ENCODE data around the gene NFYC.
A peak's percentile ranks its signal among the peaks of the same experiment; 100 is the strongest.
"Not testable (repeated sequence)": the region's sequence is repeated elsewhere in the genome, so short reads cannot be mapped to it uniquely, and the experiment has no call there.

The NFYC gene

DNA sequence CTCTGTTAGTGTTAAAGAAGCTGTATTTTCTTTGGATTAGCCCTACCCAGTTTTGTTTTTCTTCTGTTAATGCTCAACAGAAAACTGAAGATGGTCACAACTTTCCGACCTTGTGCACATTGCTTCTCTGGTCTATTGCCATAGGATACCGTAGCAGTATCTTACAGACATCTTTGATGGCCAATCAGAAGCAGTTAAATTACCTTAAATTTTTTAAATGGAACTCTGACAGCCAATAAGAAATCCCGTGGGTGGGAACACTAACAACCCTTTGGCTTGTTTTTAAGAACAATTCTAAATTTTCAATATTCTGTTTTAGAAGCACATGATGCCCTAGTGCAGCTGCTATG, 17.2 kb downstream of the NFYC start:
- no peak for DNase-seq

DNA sequence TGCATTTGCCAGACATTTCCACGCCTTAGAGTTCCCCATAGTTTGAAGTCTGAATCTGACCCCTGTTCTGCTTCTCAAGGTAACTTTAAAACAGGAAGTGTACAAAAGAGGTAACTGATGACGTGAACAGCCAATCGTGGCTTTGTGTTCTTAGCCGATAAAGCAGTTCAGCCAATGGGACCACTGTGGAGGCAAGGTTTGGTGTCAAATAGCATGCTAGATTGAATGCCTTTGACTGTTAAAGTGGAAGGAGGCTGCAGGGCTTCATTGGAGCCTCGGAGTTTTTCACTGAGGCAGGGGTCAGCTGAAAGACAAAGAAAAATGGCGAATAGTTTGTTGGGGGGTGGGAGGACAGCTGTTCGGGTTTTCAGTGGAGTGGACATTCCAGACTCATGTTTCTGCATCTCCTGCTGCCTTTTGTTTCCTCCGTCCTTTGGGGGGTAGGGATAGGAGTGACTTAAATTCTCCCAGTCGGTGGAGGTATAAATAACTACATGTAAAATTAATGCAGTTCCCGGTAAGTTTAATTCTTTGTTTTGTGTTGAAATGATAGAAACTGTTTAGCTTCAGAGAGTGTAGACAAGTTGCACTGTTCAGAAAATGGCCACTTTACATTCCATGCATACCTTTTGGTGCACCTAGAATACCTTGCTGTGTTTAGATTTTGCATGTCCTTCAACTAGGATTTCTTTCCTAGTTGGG, 17.7 kb downstream of the NFYC start:
- DNase-seq: peak; percentile 74

DNA sequence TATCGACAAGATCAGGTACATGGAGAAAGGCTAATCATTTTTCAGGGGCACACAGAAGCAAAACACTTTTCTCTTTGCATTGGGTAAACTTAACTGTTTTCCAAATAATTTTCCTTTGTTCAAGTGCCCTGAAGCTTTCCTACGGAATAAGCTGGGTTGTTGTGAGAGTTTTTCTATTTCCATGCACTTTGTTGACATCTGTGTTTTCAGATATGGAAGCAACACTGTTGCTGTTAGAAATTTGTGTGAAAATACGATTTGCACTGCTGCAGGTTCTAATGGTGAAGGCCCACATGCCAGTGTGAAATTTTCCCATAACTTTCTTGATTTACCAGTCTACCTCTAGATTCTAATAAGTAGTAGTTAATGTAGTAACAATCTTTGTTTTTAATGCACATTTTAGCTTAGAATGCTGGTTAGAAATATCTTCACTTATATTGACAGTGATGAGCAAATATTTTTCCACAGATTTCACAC, 18.3 kb downstream of the NFYC start:
- no peak for DNase-seq

DNA sequence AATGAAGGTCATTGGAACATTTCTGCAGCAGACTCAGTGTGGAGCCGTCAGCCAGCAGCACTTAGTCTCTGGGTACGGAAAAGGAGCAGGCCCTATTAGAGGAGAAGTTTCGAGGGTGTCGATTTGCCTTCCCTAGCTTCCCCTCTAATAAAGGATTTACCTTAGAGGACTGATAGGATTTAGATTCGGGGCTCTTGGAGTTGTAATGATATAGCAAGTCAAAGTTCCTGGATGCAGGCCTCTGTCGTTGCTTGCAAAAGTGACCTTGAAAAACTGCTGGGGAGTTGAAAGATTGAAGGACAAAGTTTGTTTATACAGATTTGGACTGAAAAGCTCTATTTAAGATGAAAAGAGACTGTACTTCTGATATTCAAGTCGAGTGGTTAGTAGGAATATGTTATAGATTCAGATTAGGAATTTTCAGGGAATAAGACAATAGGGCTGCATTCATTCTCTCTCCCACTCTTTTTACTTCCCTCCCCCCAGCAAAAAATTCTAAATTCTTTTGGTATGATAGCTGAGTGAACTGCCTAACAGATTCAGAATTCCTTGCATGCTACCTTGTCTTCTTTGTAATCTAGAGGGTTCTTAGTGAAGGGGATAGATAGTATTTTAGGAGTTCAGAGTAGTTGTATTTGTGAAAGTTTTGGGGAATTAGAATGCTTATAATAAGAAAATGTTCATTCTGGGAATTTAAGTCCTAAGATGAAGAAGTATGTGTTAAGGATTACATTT, 19.2 kb downstream of the NFYC start:
- no peak for DNase-seq

DNA sequence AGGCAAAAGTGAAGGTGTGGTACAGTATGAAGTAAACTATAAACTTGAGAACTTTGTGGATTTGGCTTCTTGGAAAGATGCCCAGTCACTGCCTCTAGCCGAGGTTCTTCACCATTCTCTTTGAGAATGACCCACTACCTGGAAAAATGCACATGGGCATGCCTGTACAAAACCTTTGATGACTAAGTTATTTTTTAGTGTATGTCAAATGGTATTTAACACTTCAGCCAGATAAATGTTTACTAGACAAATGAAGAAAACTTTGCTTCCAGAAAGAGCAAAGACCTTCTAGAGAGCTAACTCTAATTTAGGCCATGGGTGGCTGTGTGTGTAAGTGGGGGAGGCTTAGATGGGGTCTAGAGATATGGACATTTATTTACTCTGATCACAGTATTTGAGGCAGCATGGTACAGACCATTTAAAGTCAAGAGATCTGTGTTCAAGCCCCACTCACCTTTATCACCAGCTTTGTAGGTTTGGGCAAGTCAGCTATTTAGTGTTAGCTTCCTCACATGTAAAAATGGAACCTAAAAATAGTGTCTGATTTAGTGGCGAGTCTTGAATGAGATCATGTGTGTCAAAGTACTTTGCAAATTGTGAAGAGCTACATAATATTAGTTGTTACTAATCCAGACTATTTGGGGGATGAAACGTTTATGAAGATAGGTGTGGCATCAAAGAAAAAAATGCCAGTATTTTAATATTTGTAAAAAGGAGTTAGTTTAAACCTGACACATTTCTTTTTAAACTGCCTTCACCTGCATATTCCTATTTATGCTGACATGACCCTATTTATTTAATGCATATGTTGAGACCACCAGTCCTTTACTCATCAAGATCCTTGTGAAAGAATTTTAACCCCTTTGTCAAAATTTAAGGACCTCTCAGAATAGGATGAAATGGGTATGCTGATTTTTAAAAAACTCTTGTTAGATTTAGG, 20.2 kb downstream of the NFYC start:
- no peak for DNase-seq

DNA sequence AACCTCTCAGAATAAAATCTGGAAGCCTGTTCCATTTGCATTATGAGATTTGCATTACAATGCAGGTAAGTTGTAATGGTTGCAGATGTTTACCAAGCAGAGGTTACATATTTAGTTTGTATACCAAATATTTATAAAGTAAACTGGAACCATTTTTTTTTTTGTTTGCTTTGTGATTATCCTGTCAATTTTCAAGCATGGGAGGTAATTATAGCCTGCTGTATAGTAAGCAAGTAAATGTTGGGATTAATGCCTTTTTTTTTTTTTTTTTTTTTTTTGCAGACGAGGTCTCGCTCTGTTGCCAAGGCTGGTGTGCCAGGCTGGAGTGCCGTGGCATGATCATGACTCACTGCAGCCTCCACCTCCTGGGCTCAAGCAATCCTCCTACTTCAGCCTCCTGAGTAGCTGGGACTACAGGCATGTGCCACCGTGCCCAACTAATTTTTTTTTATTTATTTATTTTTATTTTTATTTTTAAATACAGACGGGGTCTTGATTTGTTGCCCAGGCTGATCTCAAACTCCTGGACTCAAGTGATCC, 21.0 kb downstream of the NFYC start:
- DNase-seq: no peak

DNA sequence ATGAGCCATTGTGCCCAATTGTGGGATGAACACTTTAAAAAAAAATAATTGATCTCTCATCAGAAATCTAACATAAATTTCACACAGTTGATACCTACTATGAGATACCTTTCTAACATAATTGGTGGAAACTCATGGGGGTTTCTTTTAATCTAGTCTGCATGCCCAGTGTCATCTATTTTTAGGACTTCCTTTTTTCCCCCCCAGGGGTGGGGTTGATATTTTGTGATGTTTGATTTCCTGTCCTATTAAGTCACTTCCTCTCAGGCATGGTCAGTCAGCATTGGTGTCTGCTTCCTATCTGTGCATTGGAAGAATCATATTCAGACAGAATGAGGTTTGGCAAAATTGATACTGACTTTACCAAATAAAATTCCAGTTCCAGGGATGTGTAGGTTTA, 21.5 kb downstream of the NFYC start:
- DNase-seq: no peak

DNA sequence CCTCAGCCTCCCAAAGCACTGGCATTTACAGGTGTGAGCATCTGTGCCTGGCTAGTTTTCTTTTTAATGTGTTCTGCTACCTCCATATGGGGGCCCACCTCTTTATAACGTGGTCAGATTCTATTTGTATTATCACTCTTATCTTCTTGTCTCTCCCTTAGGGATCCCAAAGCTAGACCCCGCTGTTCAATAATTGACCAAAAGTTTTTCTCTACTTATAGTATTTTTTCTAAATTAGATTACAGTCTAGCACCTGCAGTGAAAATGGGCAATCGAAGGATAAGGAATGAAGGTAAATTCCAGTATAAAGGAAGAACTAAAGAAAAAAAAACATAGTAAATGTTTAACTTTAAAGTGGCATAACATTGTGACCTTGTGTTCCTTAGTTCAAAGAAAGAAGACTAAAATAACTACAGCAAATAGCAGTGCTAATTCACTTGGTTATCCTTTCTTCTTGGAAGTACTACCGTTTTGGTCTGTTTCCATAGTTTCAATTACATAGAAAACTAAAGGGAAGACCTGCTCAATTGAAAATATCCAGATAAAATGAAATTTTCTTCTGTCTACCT, 24.1 kb downstream of the NFYC start:
- DNase-seq: no peak

DNA sequence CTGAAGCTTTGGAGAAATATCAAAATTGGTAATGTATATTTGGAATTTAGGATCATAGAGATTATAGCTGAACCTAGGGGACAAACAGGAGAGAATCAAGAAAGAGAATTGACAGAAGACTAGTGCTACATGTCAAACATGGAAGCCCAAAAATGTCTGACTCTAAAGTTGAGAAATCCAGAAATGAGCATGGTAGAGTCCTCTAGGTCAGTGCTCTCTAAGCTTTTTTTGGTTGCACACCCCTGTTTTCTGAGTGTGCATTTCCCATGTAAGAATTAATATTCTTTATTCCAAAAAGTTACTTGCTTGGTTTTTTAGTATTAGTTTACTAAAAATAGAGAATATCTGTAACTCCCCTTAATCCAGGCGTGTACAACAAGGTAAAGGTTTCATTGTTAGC, 25.6 kb downstream of the NFYC start:
- no peak for DNase-seq

DNA sequence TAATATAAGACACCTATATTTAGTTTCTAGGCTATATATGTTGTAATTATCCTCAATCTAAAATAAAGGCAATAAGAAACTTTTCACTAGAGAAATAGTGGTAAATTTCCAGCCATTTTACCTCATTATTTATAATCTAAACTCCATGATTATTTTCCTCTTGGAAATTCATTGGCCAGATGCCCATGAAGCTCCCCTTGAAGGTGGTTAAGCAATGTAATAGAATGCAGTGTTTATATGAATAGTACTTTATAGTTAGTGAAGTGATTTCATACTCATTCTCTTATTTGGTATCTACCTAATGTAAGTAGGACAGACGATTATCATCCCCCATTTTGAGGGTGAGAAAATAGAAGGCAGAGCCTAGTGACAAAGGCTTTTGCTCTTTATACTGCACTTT, 26.5 kb downstream of the NFYC start:
- no peak for DNase-seq

DNA sequence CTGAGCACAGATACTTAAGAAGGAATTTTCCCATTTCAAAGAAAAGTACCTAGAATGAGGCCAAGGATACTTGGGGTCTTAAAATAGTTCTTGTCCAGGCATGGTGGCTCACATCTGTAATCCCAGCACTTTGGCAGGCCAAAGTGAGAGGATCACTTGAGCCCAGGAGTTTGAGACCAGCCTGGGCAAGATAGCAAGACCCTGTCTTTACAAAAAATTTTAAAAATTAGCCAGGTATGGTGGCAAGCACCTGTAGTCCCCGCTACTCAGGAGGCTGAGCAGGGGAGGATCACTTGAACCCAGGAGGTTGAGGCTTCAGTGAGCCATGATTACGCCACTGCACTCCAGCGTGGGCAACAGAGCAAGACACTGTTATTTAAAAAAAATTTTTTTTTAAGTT, 29.0 kb downstream of the NFYC start:
- no peak for DNase-seq

DNA sequence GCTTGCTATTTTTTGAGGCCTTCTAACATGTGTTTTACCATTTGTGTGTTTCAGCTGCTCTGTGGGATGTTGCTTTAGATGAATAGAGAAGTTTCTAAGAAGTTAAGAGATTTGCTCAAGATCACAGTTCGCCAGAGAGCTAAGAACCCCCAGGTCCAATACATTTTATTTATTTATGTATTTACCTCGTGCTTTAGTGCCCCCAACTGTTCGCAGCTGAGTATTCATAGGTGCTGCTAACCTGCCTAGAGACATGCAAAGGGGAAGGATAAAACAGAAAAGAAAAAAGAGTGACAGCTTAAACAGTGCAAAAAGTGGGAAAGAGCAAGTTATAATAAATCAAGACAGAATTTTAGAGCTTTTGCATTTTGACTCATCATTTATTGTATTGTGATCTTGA, 31.1 kb downstream of the NFYC start:
- no peak for DNase-seq

DNA sequence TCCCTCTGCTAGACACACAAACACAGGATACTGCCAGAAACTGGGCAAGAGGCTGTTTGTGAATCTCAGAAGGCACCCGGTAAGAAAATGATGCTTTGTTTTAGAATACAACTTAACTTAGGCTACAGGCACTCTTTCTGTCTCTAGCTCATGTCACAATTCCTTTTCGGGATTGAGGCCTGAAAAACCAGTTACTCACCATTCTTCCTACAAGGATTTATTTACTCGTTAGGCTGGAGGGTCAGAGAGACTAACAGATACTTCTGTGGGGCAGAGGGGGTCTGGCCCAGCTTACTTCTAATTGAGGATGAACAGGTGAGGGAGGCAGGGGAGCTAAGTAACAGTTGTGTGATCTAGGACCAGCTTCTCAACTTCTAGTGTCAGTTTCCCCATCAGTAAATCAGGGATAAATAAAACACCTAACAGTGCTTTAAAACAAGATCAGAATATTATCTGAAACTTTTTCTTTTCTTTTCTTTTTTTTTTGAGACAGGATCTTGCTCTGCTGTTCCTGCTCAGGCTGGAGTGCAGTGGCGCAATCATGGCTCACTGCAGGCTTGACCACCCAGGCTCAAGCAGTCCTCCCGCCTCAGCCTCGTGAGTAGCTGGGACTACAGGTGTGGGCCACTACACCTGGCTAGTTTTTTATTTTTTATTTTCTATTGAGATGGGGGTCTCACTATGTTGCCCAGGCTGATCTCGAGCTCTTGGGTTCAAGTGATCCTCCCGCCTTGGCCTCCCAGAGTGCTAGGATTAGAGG, 31.9 kb downstream of the NFYC start:
- DNase-seq: no peak

DNA sequence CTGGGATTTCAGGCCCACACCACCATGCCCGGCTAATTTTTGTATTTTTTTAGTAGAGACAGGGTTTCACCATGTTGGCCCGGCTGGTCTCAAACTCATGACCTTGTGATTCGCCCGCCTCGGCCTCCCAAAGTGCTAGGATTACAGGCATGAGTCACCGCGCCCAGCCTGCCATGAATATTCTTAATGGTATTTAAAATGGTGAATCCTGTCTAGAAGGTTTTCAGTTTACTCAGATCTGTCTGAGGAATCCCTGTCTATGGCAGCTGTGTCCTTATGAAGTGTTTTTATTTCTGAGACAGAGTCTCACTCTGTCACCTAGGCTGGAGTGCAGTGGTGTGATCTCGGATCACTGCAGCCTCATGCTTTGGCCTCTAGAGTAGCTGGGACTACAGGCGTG, 36.2 kb downstream of the NFYC start:
- DNase-seq: not testable (repeated sequence)

DNA sequence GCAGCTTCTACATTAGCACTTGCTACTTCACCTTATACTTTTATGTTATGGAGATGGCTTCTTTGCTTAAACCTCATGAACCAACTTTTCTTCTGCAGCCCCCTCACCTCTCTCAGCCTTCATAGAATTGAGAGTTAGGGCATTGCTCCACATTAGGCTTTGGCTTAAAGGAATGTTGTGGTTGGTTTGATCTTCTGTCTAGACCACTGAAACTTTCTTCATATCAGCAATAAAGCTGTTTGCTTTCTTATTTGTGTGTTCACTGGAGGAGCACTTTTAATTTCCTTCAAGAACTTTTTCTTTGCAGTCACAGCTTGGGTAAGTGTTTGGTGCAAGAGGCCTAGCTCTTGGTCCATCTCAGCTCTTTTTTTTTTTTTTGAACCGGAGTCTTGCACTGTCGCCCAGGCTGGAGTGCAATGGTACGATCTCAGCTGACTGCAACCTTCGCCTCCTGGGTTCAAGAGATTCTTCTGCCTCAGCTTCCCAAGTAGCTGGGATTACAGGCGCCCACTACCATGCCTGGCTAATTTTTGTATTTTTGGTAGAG, 37.9 kb downstream of the NFYC start:
- DNase-seq: not testable (repeated sequence)

DNA sequence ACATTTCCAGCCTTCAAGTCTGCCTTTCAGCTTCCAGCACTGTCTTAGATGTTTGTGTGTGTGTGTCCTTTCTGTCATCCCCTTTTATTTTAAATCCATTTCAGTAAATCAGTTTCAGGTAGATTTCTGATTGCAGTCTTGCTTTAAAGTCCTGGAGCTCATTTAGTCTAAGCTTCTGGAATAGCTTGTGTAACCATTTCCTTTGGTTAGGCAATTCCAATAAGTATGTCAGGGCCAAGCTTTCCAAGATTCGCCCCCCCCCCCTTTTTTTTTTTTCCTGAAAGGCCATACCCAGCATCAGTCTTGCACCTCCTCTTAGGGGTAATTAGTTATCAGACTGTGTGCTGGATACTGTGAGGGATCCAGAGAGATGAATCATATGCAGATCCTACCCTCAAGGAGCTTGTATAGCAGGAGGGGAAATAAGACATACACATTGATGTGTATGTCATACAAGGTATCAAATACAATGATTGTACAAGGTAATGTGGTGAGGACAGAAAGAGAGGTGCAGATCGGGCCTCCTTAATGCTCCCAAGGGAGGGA, 41.3 kb downstream of the NFYC start:
- no peak for DNase-seq

DNA sequence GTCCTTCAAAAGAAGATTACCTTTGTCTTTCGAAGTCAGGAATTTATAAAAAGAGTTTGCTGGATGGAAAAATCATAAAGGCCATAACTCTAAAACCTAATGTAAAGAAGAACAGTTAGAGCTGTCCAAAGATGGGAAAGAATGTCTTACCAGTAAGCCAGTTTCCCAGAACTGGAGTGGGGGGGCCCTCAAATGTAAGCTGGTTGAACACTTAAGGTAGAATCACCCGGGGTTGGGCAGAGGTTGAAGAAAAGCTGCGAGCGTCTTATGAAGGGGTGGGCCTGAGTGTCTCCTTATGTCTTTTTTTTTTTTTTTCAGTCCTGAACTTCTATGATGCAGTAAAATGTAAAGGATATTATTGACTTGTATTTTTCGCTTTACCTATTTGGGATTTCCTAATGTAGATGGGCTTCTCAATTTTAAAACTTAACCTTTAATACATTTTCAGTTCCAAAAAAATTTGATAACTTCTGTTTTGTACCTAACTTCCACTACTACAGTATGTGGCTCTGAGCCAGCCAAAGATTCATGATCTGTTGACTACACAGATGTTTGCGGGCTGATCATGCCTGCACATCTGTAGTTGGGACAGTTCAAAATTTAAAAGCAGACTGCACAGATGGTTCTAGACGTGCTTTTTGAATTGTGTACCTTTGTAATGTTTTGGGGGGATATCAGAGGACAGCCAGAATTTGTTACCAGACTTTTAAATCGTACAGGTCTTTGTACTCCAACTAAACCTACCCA, 43.6 kb downstream of the NFYC start:
- no peak for DNase-seq

DNA sequence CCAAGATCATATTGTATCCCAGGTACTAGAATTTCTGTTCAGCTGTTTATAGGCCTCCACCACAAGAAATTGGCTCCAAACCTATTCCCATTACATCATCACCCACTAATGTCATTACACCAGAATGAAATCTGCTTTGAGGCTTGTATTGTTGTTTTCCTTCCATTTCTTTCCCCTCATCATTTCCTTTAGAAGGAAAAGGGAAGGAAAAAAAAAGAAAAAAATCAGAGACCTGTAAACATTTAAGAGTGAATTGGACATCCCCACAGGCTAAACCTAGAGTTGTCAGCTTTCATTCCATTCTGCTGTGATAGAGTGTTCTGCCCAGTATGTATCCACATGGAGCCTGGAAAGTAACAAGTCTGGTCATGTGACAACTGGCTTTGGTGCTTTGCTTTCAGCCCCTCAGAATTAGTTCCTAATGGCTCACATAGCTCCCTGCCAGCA, 44.6 kb downstream of the NFYC start:
- DNase-seq: no peak

DNA sequence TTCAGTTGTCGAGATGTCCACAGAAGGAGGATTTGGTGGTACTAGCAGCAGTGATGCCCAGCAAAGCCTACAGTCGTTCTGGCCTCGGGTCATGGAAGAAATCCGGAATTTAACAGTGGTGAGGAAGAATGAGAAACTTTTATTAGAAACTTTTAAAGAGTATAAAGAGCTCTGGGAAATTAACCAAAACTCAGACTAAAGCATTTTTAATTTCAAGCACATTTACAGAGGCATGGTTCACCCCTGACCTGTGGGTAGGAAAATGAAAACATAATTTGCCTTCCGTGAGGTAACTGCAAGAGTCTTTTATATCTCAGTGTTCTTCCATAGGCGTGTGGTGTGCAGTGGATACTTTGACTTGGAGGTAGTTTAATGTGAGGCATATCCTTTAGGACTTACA, 47.3 kb downstream of the NFYC start:
- no peak for DNase-seq

DNA sequence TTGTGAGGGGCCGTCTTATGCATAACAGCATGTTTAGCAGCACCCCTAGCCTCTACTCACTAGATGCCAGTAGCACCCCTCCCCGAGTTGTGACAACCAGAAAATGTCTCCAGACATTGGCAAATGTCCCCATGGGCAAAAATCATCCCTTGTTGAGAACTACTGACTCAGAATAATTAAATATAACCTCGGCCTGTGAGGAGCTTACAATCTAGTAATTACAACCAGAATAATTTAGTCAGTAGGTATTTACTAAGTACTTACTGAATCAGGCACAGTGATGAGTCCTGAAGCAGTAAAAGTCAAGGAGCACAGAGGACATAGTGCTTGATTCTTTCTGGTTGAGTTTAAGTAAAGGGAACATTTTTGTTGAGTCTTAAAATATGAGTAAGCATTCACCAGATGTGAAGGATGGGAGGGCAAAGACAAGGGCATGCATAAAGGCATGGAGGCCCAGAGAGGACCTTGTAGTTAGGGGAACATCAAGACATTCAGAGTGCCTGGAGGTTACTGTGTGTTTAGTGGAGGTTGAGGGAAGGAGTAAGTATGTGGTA, 48.0 kb downstream of the NFYC start:
- no peak for DNase-seq

Data from stimulated activated CD4-positive, alpha-beta T cell treated with anti-CD3 and anti-CD28 coated beads, Interleukin-4, amount 100 ng/mL, for 24 hours (primary cell).